ENCODE data around the gene RBSN.

DNA sequence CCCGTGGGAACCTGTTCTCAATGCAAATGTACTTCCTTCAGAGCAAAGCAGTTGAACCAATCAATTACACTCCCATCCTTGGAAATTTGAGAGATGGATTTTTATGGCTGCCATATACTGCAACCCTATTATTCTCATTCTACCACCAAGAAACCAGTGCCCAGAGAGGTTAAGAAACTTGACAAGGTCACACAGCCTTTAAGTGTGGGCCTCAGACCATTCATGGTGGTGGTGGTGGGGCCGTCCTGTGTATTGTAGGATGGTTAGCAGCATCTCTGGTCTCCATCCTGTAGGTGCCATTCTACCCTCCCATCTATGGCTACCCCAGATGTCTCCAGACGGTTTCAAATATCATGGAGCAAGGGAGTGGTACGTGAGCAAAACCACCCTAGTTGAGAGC, 23.4 kb upstream of the RBSN start:
- TF ChIP-seq CTCF (IDR thresholded peaks at IDR 0.05) (no peak), POLR2A (IDR thresholded peaks at IDR 0.05) (no peak)

Measured in ovary (tissue), 3 donors.